ENCODE results near the gene FUT3. TPM values are rescaled to one million over a fixed set of nuclear protein-coding genes. Genes with fewer than 3 reads are reported as not detected.

The FUT3 gene
- total RNA-seq, 6 experiments from 2014 or later, result 0.19 to 1.4 (median 0.33) TPM

- TF ChIP-seq CTCF (IDR thresholded peaks at IDR 0.05), result no peak
- no peak for TF ChIP-seq POLR2A (IDR thresholded peaks at IDR 0.05)
- 69% methylated on average over 2 of the region's 9 CpGs for WGBS (ENCODE audit: insufficient coverage, low coverage, low lambda C conversion rate, missing lambda C conversion rate)
- peaks cover 0 to 5% (median 2%) of the 10 kb centered on the region in 4 donors for H3K4me1 ChIP-seq
- H3K36me3 ChIP-seq, result no peaks in the 10 kb centered on the region
- intact Hi-C loops (cut with DNase I), result loop anchor here in 1 of 2 donors (5.0 kb wide), 1 partner anchor 78 kb away; no protein-coding TSS in a partner anchor
- H3K9me3 ChIP-seq, result no peaks in the 10 kb centered on the region
- no peak overlapping the region for H3K4me3 ChIP-seq
- ATAC-seq (no peak), DNase-seq (no peak)
- no peak overlapping the region for H3K27ac ChIP-seq
- no peaks in the 10 kb centered on the region for H3K27me3 ChIP-seq
These were observed 37.0 kb downstream of the FUT3 start for GRCh38 chr19:5814123-5814851.

- Histone ChIP-seq H3K27ac (no peak overlapping the region), H3K4me1 (peaks cover 0 to 8% (median 3%) of the 10 kb centered on the region in 4 donors), H3K36me3 (no peaks in the 10 kb centered on the region), H3K9me3 (no peaks in the 10 kb centered on the region), H3K27me3 (no peaks in the 10 kb centered on the region), H3K4me3 (no peak overlapping the region)
- TF ChIP-seq CTCF (IDR thresholded peaks at IDR 0.05), result no peak
- TF ChIP-seq POLR2A (IDR thresholded peaks at IDR 0.05), result no peak
- DNase-seq (no peak), ATAC-seq (no peak)
- intact Hi-C loops (cut with DNase I), result loop anchor here in 1 of 2 donors (5.0 kb wide), 1 partner anchor 81 kb away; no protein-coding TSS in a partner anchor
- 88% methylated on average over 4 of the region's 4 CpGs for WGBS (ENCODE audit: insufficient coverage, low coverage, low lambda C conversion rate, missing lambda C conversion rate)
These were observed 40.1 kb downstream of the FUT3 start for GRCh38 chr19:5811117-5811516.

GRCh38 chr19:5809469-5809868 lies 41.8 kb downstream of the FUT3 start:
- peak overlapping the region in 2 of 3 donors; percentile 47 to 77 for H3K27ac ChIP-seq
- H3K27me3 ChIP-seq, result no peaks in the 10 kb centered on the region
- no peak overlapping the region for H3K4me3 ChIP-seq
- peaks cover 0 to 9% (median 3%) of the 10 kb centered on the region in 4 donors for H3K4me1 ChIP-seq
- H3K9me3 ChIP-seq, result no peaks in the 10 kb centered on the region
- WGBS (ENCODE audit: insufficient coverage, low coverage, low lambda C conversion rate, missing lambda C conversion rate), result 66% methylated on average over 7 of the region's 10 CpGs
- H3K36me3 ChIP-seq, result no peaks in the 10 kb centered on the region
- TF ChIP-seq POLR2A (IDR thresholded peaks at IDR 0.05) (no peak), CTCF (IDR thresholded peaks at IDR 0.05) (no peak)
- DNase-seq (no peak), ATAC-seq (no peak)
- intact Hi-C loops (cut with DNase I), result loop anchor here (5.0 to 10.0 kb wide), 2 partner anchors 83 to 155 kb away; no protein-coding TSS in a partner anchor

- ATAC-seq, result peak; percentile 13 to 57 (median 38)
- WGBS (ENCODE audit: insufficient coverage, low coverage, low lambda C conversion rate, missing lambda C conversion rate), result 43% methylated on average over 9 of the region's 9 CpGs
- intact Hi-C loops (cut with DNase I), result loop anchor here (5.0 to 10.0 kb wide), 2 partner anchors 83 to 156 kb away; no protein-coding TSS in a partner anchor
- Histone ChIP-seq H3K27me3 (no peaks in the 10 kb centered on the region), H3K4me1 (peaks cover 0 to 12% (median 3%) of the 10 kb centered on the region in 4 donors), H3K4me3 (no peak overlapping the region), H3K27ac (peak overlapping the region in 2 of 3 donors; percentile 47 to 77), H3K9me3 (no peaks in the 10 kb centered on the region), H3K36me3 (no peaks in the 10 kb centered on the region)
- TF ChIP-seq CTCF (IDR thresholded peaks at IDR 0.05), result no peak
- TF ChIP-seq POLR2A (IDR thresholded peaks at IDR 0.05), result no peak
- DNase-seq, result peak in 2 of 3 donors; percentile 76 to 78
These were observed 42.2 kb downstream of the FUT3 start for GRCh38 chr19:5809053-5809452.

Measured in right lobe of liver (tissue), 6 donors.